Kidney capillary endothelial cell (primary cell): ENCODE data around the gene CHAD.
A peak's percentile ranks its signal among the peaks of the same experiment; 100 is the strongest.
"Not testable (repeated sequence)": the region's sequence is repeated elsewhere in the genome, so short reads cannot be mapped to it uniquely, and the experiment has no call there.

Source experiments
- DNase-seq: peaks from one replicate; pipeline ENCODE4 v3.0.0-alpha.2; 2018; ENCODE audit warnings: low spot score

The CHAD gene

DNA sequence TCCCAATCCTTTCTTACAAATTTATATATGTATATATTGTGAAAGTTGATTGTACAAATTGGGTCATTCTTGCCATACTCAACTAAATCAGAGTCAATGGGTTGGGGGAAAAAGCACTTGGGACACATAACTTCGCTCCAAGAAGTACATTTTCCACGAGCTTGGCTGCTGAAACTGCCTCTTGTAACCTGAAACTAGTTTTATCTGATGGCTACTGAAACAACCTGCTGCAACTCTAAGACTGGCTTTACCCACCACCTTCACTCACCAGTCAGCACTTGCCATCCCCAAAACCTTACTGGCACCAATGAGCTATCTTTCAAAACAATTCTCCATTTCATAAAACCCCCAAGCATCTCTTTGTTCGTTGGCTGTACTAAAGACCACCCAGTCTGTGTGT, 25.1 kb upstream of the CHAD start:
- no peak for DNase-seq

DNA sequence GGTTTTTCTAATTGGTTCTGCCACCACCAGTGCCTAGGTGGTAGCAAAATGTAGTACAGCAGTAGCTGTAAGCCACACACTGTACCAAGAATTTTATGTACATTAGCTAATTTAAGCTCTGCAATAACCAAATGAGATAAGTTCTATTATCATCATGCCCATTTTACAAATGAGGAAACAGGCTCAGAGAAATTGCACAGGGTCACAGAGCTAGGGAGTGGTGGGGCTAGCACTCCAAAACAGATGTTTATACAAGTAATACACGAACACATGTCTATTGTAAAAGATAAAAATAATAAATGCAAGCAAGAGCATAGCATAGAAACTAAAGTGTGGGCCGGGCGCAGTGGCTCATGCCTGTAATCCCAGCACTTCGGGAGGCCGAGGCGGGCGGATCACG, 23.5 kb upstream of the CHAD start:
- no peak for DNase-seq

GRCh38 chr17:50491505-50491904, 22.8 kb upstream of the CHAD start:
- DNase-seq = no peak

GRCh38 chr17:50488880-50489279, 20.2 kb upstream of the CHAD start:
- DNase-seq = no peak

GRCh38 chr17:50487213-50488096, 18.8 kb upstream of the CHAD start:
- DNase-seq = no peak

DNA sequence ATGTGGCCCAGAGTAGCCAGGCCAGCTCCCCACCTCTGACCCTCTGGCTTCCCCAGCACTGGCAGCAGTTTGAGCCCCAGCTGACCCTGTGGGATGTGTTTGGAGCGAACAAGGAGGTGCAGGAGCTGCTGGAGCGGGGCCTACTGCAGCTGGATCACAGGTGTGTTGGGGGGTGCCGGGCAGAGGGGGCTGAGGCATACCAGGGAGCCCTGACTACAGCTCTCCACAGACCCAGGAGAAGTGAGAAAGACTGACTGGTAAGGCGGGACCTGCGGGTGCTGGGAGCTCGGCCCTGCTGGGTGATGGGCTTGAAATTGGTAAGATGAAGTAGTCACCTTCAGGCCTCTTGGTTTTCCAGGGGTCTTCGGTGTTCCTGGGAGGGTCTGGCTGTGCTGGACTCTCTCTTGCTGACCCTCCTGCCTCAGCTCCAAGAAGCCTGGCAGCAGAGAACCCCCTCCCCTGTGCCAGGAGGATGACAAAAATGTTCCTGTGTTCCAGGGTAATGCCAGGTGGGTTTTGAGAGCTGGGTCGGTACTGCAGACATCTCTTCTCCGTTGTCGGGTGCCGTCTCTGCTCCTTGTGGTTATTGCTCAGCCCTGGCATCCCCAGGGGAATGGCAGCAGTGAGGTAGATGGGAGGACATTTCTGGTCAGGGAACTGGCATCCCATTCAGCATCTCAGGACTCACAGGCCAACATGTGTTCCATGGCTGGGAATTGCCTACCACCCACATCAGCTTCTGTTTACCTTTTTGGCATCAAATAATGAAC, 15.9 kb upstream of the CHAD start:
- DNase-seq = no peak

DNA sequence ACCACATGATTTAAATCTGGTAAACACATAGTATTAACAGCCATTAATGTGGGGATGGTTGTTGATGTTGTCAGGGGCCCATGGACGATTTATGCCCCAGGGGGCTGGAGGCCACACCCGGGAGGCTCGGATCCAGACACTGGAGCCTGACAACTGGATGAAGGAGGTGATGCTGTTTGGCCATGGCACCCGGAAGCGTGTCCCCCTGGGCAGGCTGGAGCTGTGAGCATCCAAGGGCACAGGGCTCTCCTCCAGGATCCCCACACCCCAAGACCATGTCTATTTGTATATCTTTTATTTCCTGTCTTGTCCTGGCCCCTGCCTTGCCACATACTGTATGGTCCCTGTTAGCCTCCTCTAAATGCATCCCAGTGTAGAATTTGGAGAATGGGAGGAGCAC, 14.6 kb upstream of the CHAD start:
- DNase-seq = no peak

DNA sequence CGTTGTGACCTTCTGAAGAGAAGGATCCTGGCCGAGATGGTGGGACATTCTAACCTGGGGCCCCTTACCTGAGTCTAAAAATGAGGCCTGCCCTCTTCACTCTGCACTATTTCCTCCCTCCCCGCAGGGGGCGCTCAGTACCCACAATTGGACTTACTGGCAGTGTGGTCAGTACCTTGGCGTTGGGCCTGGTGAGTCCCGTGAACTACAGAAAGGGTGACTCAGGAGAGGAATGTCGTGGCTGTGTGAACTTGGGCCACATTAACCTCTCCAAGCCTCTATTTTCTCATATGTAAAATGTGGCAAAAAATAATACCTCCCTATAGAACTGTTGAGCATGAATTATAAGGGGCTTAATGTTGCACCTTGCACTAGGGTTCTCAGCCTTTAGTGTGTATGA, 13.8 kb upstream of the CHAD start:
- peak; percentile 91 for DNase-seq

GRCh38 chr17:50482110-50482509, 13.4 kb upstream of the CHAD start:
- no peak for DNase-seq

DNA sequence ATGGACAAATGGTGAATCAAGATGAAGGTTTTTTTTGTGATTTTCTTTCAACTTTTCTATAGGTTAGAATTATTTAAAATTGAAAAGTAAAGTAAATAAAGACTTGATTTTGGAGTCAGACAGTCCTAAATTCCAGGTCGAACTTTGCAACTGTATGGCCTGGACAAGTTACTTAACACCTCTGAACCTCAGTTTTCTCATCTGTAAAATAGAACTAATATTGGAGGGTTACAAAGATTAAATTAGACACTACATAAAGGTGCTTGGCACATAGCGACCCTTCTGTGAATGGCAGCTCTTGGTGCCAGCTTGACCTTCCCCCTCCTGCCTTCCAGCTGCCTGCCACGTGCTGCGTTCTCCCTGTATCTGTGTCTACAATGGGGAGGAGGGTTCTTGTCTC, 13.0 kb upstream of the CHAD start:
- no peak for DNase-seq

- DNase-seq = peak; percentile 66
These were observed 12.3 kb upstream of the CHAD start for GRCh38 chr17:50480854-50481490.

- no peak for DNase-seq
These were observed 11.6 kb upstream of the CHAD start for GRCh38 chr17:50480142-50480764.

- DNase-seq = peak; percentile 80
These were observed 11.0 kb upstream of the CHAD start for GRCh38 chr17:50479522-50480141.

DNA sequence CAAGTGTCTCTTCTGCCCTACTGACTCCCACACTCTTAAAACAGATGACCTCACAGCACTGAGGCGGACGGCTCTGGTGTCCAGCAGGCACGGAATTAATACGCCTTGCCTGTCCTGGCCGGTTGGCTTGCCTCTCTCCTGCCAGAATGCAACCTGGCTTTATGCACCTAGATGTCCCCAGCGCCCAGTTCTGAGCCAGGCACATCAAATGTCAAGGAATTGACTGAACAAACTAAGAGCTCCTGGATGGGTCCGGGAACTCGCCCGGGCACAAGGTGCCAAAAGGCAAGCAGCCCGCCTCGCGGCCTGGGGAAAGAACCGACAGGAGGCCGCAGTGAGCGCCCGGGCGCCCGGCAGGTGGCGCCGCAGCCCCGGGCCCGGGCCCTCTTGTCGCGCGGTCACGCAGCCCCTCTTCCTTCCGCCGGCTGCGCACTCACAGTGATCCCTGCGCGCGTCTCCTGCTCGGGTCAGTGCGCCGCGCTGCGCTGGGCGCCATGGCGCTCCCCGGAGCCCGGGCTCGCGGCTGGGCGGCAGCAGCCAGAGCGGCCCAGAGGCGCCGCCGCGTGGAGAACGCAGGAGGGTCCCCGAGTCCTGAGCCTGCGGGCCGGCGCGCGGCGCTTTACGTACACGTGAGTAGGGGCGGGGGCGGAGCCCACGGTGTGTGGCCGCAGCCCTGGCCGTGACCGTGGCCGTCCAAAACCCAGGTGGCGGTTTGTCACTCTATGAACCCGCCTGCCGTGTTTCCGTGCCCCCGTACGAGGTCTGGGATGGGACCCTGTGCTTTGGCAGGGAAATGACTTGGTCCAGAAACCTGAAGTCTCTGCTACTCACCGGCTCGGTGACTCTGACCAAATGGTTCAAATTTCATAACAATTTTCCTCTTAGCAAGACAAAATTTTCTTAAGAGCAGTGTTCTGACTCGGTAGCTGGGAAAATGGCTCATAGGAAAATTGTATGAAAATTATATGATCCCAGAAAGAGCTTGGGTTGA, 10.0 kb upstream of the CHAD start, which contains the start of gene RSAD1:
Gene RSAD1, plus strand, starts transcription at position 470 of the 991 bp plus-strand sequence. Its CDS starts 25 bp downstream, at position 495.
- peak; percentile 85 for DNase-seq

DNA sequence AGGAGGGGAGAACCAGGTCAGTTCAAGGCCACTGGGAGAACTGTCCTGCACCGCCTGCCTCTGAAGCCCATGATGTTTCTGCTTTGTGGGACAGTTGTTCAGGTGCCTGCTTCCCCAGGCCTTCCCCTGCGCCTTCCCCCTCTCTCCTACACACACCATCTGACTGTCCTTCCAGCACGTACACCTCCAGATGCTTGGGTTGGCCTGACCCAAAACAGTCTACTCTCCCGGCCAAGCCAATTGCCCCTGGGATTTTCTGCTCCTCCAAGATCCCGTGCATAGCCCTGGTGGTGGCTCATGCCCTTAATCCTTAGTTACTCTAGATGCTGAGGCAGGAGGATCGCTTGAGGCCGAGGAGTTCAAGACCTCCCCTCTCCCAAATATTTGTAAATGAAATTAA, 9.3 kb upstream of the CHAD start:
- DNase-seq = no peak

DNA sequence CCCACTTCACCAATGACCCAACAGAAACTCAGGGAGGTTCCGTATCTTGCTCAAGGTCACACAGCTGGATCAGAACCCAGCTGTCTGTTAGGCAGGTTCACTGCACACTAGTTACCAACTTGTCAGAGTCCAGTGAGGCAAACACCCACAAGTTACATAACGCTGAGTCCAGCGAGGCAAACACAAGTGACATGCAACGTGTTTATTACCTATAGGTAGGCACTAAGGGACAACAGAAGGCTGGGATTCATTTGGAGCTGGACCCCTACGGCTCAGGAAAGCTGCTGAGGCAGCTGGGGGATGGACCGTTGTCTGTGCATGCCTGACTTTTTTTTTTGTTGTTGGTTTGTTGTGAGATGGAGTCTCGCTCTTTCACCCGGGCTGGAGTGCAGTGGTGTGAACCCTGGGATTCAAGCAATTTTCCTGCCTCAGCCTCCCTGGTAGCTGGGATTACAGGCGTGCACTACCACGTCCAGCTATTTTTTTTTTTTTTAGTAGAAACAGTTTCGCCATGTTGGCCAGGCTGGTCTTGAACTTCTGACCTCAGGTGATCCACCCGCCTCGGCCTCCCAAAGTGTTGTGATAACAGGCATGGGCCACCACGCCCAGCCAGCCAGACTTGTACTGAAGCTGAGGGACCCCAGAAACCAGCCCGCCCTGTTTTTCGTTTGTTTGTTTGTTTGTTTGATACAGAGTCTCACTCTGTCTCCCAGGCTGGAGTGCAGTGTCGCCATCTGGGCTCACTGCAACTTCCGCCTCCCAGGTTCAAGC, 8.1 kb upstream of the CHAD start:
- DNase-seq = no peak

GRCh38 chr17:50475775-50476544, 7.3 kb upstream of the CHAD start:
- DNase-seq = not testable (repeated sequence)

DNA sequence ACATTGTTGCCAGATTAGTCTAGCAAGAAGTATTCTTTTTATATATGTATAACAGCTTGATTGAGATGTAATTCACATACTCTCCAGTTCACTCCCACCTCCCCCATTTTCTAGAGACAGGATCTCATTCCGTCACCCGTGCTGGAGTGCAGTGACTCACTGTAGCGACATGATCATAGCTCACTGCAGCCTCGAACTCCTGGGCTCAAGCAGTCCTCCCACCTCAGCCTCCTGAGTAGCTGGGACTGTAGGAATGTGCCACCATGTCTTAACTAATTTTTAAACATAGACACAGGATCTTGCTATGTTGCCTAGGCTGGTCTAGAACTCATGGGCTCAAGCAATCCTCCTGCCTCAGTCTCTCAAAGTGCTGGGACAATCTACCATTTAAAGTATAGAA, 6.7 kb upstream of the CHAD start:
- no peak for DNase-seq

DNA sequence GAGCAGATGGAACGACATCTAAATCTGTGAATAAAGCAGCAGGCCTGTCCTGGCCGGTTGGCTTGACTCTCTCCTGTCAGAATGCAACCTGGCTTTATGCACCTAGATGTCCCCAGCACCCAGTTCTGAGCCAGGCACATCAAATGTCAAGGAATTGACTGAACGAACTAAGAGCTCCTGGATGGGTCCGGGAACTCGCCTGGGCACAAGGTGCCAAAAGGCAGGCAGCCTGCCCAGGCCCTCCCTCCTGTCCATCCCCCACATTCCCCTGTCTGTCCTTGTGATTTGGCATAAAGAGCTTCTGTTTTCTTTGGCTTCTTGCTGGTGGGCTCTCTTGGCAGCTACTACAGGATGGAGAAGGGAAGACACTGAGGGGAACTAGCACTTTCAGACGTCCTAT, 5.8 kb upstream of the CHAD start:
- no peak for DNase-seq
